Measurements from ENCODE around the gene BANF1.

The BANF1 gene

DNA sequence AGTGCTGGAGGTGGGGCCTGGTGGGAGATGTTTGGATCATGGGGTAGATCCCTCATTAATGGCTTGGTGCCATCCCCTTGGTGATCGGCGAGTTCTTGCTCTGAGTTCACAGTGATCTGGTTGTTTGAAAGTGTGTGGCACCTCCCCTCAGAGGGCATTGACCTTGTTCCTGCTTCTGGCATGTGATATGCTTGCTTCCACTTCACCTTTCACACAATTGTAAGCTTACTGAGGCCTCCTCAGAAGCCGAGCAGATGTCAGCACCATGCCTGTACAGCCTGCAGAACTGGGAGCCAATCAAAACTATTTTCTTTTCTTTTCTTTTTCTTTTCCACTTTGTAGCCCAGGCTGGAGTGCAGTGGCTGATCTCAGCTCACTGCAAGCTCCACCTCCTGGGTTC, 35.0 kb downstream of the BANF1 start:
- DNase-seq (ENCODE audit: low read depth in 1 of 2, low spot score in 1 of 2), result no peak

DNA sequence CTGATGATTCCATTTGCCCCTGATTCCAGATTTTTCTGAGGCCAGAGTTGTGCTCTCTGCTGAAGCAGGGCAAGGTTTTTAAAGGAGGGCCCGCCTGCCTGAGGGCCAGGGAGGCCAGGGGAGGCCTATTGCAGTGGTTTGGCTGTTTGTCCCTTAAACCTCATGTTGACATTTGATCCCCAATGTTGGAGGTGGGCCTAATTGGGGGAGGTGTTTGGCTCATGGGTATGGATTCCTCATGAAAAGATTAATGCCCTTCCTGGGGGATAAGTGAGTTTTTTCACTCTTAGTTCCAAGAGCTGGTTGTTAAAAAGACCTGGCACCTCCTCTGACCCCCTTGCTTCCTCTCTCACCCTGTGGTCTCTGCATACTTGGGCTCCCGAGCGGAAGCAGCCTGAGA, 37.5 kb downstream of the BANF1 start:
- DNase-seq (ENCODE audit: low read depth in 1 of 2, low spot score in 1 of 2), result no peak

DNA sequence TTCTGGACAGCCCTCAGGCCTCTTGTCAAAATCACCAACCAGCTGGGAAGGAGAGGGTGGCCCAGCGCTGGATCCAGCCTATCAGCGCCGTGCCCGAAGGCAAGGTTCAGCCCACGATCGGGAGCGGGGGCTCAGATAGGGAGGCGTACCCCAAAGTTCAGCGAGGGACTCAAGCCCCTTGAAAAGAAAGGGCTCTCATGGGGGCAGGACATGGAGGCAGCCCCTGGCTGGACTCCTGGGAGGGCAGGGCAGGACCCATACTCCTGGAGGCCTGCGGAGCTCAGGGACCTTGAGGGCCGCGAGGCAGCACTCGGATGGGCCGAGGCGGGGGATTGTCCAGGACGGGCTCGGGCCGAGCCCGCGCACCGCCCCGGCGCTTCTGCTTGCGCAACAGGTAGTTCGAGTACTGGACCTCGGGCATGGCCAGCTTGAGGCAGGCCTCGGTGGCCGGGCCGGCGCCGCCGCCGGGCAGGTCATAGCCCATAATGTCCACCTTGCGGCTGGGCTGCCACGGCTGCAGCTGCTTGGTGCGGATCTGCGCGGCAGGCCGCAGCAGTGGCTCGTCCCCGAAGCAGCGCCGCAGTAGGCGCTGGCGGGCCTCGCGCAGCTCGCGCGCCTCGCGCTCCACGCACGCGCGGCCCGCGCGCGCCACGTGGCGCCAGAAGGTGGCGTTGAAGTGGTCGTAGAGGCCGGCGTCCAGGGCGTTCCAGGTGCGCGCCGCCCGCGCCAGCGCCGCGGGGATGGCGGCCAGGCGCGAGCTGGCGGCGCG, 40.1 kb downstream of the BANF1 start:
- DNase-seq (ENCODE audit: low read depth in 1 of 2, low spot score in 1 of 2), result no peak

DNA sequence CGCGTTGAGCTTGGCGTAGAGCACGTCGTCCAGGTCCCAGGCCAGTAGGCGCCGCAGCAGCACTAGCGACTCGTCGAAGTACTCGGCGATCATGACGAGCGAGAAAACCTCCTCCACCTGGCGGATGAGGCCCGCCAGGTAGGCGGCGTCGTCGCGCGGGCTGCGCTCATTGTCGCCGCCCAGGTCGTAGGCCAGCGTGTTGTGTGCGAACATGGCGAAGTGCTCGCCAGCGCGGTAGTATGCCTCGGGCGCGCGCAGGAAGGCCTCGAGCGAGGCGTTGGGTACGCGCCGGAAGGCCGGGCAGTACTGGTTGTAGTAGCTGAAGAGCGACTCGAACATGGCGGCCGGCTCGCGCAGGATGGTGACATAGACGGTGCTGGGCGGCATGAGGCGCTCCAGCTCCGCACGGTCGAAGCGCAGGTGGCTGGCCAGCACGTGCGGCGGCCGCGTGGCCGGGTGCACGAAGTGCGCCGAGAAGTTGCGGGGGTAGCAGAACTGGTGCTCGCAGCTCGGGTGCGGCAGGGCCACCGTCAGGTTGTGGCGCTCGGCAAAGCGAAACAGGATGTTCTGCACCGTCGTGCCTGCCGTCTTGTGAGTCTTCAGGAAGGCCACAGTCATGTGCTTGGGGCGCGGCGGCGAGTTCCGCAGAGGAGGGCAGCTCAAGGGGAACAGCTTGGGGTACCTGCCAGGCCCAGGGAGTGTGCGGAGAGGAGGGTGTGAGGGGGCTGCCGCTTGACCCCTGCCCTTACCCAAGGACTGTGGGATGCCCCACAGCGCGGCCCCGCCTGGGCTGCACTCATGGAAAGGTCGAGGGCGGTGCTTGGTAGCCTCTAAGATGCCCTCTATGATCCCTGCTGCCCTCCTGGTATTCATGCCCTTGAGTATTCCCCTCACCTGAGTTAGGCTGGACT, 40.9 kb downstream of the BANF1 start:
- DNase-seq (ENCODE audit: low read depth in 1 of 2, low spot score in 1 of 2), result no peak

DNA sequence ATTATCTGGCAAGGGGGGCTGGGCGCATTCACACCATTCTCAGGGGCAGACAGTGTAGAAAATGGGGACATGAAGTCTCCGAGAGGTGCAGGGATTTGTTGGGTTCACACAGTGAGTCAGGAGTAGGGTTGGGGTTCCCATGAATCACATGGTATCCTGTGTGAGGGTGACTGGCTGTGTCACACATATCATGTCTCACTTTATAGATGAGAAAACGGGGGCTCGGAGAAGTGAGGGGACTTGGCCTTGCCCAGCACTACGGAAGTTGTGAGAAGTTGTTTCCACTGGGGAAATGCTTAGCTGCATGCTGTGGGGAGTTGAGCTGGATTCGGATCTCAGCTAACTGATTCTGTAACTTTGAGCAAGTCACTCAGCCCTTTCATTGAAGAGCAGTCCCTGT, 42.5 kb downstream of the BANF1 start:
- no peak for DNase-seq (ENCODE audit: low read depth in 1 of 2, low spot score in 1 of 2)

DNA sequence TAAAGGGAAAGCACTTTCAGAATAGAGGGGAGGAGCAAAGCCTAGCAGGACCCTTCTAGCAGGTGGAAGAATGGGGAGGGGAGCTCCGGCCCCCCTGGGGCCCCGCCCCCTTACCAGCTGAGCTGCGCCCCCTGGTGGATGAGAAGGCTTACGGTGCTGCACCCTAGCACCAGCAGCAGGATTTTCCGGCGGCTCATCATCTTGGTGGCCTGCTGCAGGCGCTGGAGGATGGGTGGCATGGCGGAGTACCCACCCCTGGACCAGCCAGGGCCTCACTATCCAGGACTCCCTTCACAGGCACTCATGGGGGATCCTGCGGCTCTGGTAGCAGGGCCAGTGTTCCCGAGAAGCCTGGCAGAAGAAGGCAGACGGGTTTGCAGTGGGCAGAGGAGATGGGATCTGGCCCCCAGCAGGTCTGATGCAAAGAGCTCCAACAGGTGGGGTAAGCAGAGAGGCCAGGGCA, 42.9 kb downstream of the BANF1 start:
- peak; percentile 74 to 82 for DNase-seq (ENCODE audit: low read depth in 1 of 2, low spot score in 1 of 2)

DNA sequence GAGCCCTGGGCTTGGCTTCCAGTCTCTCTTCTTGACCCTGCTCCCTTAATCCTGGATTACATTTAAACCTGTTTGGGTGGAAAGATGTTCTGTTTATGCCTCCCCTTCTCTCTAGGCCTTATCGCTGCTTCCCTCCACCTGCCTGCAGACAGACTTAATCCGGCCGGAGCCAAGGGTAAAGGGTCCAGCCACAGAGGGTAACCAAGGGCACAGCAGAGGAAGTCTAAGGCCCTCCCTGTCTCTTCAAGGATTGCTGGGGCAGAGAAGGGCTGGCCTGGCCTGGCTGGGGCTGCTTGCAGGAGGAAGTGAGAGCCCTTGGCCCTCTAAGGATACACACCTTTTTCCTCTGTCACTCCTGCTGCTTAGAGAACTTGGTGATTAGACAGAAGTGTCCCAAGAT, 44.6 kb downstream of the BANF1 start:
- no peak for DNase-seq (ENCODE audit: low read depth in 1 of 2, low spot score in 1 of 2)

DNA sequence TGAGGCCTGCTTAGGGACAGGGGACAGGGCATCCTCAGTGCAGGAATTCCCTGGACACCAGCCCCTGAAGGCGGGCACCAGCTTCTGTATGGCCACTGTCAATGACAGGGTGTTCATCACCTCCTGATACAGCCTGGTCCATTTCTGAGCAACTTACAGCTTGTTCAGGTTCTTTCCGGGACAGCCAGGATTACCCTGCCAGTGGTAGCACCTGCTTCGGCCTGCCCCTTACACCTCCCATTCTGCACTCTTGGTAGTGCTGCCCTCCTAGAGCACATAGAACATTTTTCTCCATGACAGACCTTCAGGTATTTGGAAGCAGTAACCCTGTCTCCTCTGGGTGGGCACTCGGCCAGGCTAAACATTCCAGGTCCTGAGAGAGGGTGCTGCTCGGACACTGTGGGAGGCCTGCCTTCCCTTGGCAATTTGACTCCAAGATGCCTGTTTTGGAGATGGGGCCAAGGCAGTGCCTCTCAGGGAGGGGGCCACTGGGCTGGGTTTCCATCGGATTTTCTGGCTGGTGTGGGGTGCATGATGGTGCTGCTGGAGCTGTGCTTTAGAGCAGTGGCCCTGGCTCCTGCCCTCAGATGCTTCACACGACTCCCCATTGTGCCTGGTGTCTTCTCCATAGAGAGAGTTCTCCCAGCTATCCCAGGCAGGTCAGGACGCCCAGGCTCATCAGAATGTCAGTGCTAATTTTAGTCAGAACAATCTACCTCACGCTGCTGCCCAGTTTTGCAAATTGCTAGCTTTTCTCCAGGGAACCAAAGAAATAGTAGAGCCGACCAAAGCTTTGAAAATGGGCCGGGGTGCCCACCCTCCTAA, 45.5 kb downstream of the BANF1 start:
- no peak for DNase-seq (ENCODE audit: low read depth in 1 of 2, low spot score in 1 of 2)

DNA sequence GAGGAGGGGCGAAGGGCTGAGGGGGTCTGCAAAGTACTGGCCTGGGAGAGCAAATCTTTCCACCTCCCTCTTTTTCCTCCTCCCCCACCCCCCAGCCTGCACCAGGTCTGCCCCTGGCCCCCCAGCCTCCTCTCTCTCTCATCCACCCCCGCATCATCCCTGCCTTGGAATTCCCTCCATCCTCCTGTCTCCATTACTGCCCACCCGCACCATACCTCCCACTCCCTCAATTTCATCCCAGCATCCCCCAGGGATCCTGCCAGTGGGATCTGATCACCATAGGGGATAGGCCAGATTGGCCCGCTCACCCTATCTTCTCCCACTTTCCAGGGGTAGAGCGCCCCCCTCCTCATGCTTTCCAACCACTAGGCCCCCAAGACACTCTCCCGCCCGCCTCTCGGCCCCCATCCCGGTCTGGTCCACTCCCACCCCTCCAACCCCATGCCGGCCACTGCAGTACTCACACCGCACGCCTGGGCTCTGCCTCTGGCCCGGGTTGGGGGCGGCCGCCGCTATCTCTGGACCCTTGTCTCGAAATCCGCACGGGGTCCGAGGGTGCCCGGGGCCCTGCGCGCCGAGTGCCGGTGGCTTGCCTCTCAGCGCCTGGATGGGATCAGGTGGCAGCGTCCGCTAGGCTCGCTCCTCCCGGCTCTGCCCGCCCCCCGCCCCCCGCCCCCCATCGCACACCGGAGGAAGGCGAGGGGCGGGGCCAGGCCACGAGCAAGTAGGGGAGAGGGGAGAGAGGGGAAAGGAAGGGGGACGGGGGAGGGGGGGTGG, 46.4 kb downstream of the BANF1 start, which contains the start of gene GAL3ST3:
Gene GAL3ST3, minus strand, starts transcription at position 615 of the 777 bp plus-strand sequence. CDS start 3,746 bp downstream, outside the sequence.
- DNase-seq (ENCODE audit: low read depth in 1 of 2, low spot score in 1 of 2), result no peak

DNA sequence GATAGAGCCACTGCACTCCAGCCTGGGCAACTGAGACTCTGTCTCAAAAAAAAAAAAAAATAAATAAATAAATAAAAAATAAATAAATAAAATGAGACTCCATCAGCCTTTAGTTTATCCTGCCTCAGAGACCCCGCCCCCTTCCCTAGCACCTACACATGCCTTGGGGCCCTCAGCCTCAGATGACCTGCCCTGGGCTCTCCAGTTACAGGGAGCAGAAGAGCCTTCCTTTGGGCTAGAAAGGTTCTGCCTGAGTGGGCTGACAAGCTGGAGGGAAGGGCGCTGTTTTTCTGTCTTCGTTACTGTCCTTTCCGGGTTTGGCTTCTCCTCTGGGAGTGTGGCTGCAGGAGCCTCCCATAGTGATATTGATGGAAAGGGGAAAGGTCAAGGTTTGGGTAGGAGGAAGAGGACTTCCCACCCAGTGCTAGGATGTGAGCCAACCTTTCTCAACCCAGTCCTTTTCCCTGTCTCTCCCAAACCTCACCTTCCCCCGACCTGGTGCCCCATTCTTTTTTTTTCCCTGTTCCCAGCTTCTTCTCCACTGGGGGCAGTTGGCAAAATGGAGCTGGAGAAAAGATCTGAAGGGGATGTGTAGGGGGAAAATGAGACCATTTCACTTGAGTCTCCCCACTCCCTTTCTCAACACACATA, 48.4 kb downstream of the BANF1 start:
- DNase-seq (ENCODE audit: low read depth in 1 of 2, low spot score in 1 of 2), result no peak

DNA sequence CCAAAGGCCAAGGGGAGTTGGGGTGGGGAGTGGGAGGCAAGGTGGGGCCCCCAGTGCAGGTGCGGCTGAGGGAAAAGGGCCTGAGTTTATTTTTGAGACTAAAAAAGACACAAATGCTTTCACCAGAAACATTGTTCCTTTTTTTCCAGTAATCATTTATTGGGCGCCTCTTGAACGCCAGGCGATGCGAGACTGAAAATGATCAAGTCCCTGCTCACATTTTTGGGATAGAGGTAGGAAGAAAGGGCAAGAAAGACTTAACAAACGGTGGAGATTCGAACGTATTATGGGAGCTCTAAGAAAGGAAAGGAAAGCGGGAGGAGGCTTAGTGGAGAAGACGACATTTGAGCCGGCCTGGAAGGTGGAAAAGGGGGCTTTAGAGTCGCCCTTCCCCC, 49.1 kb downstream of the BANF1 start:
- DNase-seq (ENCODE audit: low read depth in 1 of 2, low spot score in 1 of 2), result no peak

DNA sequence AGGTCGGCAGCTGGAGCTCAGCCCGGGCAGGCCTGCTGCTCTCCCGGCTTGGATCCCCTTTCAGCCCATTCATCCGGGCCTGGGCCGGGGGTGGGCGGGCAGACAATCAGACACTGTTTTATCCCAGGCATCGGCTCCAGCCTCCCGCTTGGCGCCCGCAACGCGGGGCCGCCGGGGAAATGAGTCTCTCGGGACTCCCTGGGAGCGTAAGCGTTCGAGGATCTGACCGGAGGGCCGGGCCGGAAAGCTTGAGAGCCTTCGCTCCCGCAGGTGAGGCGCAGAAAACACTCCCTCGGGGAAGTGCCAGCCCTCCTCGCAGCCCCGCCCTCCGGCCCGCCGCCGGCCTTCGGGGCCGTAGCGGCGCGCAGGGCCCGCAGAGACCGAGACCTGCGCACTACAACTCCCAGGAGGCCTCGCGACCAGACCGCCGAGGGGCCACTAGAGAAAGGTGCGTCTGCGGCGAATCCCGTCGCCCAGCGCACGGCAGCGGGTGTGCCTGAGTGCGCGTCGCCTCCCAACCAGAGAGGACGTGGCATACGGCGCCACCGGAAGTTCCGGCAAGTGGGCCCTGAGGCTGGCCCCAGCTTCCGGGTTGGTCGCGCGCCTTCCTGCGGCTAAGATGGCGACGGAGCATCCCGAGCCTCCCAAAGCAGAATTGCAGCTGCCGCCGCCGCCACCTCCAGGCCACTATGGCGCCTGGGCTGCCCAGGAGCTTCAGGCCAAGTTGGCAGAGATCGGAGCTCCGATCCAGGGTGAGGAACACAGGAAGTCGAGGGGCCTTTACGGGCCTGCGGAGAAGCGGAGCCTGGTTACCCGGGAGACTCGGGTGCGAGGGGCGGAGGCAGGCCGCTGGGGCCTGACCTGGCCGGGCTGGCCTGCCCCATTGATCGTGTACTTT, 49.7 kb downstream of the BANF1 start, which contains the start of gene SF3B2:
Gene SF3B2, plus strand, starts transcription at position 599 of the 898 bp plus-strand sequence. Its CDS starts 21 bp downstream, at position 620.
- DNase-seq (ENCODE audit: low read depth in 1 of 2, low spot score in 1 of 2), result peak; percentile 83 to 94

DNA sequence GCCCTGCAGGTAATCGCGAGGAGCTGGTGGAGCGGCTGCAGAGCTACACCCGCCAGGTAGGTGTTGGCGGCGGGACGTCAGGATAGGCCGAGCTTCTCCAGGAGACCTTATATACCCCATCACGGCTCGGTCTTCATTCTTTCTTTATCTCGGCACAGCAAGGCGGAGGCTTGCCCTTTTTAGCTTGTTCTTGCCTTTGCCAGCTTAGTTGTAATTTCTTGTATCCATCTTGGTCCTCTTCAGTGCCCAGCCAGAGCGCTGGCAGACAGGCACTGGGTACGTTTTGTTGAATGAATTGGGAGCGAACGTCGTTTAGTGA, 50.3 kb downstream of the BANF1 start:
- DNase-seq (ENCODE audit: low read depth in 1 of 2, low spot score in 1 of 2), result no peak

All from activated CD4-positive, alpha-beta T cell treated with anti-CD3 and anti-CD28 coated beads, Interleukin-2, amount 50 U/mL, for 24 hours (primary cell).